B cell (primary cell): Measurements from ENCODE around the gene SPECC1L. TPM values are rescaled to one million over a fixed set of nuclear protein-coding genes. Genes with fewer than 3 reads are reported as not detected.

Experiments used
- ATAC-seq: fragments of 200-7000 bp; cut with Tn5 transposase; one replicate; pipeline ENCODE4 v1.10.0; 2021; ENCODE audit warnings: low read depth, mild to moderate bottlenecking, moderate number of reproducible peaks, moderate library complexity
- CTCF ChIA-PET: fragments of 350-600 bp; sonication (Branson Sonifier 250); formaldehyde crosslinking; loops from one replicate; lab custom pipeline; 2021; ENCODE audit warnings: antibody characterized with exemption, inconsistent platforms; lab: Charles Lee
- POLR2A ChIA-PET: fragments of 350-600 bp; sonication (Branson Sonifier 250); formaldehyde crosslinking; loops from one replicate; lab custom pipeline; 2021; ENCODE audit warnings: antibody characterized with exemption; lab: Charles Lee
- DNase-seq: peaks from one replicate; pipeline ENCODE4 v3.0.0; 2013
- H2AFZ ChIP-seq: 2 replicates; pipeline ENCODE4 v1.6.1; 2012; ENCODE audit warnings: mild to moderate bottlenecking, low read depth, low read length; ENCODE audit not compliant: insufficient read depth, poor library complexity, severe bottlenecking
- H3K27ac ChIP-seq, 2 donors: 1 replicate in 1 of 2; 2 replicates in 1 of 2; pipeline ENCODE4 v1.5.1; 2012 to 2013; ENCODE audit warnings: low read length in 2 of 2, mild to moderate bottlenecking in 2 of 2, moderate library complexity in 1 of 2
- H3K27me3 ChIP-seq, 4 experiments: fragments of 200-600 bp in 1 of 4; sonication (generic) in 1 of 4; replicated peaks in 1 of 4; 1 replicate in 2 of 4; 2 replicates in 2 of 4; pipeline versions ENCODE4 v1.6.1 to v1.7.0; 2013 to 2016; ENCODE audit warnings: low read length in 3 of 4, mild to moderate bottlenecking in 2 of 4, mixed read lengths in 1 of 4, moderate library complexity in 1 of 4; ENCODE audit not compliant: insufficient read depth in 4 of 4, control insufficient read depth in 3 of 4; ENCODE audit errors: control extremely low read depth in 1 of 4
- H3K36me3 ChIP-seq, 2 experiments: replicated peaks in 1 of 2; 1 replicate in 1 of 2; 2 replicates in 1 of 2; pipeline versions ENCODE4 v1.6.1 to v1.7.1; 2013; ENCODE audit warnings: low read length in 1 of 2; ENCODE audit not compliant: insufficient read depth in 2 of 2, control insufficient read depth in 1 of 2; ENCODE audit errors: control extremely low read depth in 1 of 2, extremely low read depth in 1 of 2
- H3K4me1 ChIP-seq, 2 donors: fragments of 200-600 bp in 1 of 2; sonication (generic) in 1 of 2; 1 replicate in 1 of 2; 2 replicates in 1 of 2; pipeline versions ENCODE4 v1.5.1 to v1.6.1; 2013 to 2017; ENCODE audit warnings: low read length in 2 of 2; ENCODE audit not compliant: control insufficient read depth in 2 of 2, insufficient read depth in 2 of 2
- H3K4me2 ChIP-seq: replicated peaks from 2 replicates; pipeline ENCODE3; 2012; ENCODE audit warnings: mild to moderate bottlenecking, low read depth, low read length; ENCODE audit not compliant: poor library complexity, severe bottlenecking
- H3K4me3 ChIP-seq, 5 experiments: fragments of 200-600 bp in 1 of 5; sonication (generic) in 1 of 5; 1 replicate in 3 of 5; 2 replicates in 2 of 5; pipeline versions ENCODE4 v1.5.1 to v1.7.0; 2011 to 2016; ENCODE audit warnings: low read length in 4 of 5, mild to moderate bottlenecking in 4 of 5, low read depth in 2 of 5, control low read depth in 1 of 5, moderate library complexity in 1 of 5; ENCODE audit not compliant: insufficient read depth in 1 of 5; ENCODE audit errors: control extremely low read depth in 1 of 5, extremely low read depth in 1 of 5
- H3K79me2 ChIP-seq: fragments of 200-600 bp; sonication (generic); one replicate; pipeline ENCODE4 v1.6.0; 2016; ENCODE audit warnings: low read length; ENCODE audit not compliant: control insufficient read depth, insufficient read depth
- H3K9ac ChIP-seq: fragments of 200-600 bp; sonication (generic); 2 replicates; pipeline ENCODE4 v1.6.1; 2017; ENCODE audit warnings: mild to moderate bottlenecking, low read length, moderate library complexity
- H3K9me3 ChIP-seq, 3 donors: one replicate each; pipeline versions ENCODE4 v1.6.1 to v1.7.1; 2013; ENCODE audit warnings: low read length in 2 of 3; ENCODE audit not compliant: control insufficient read depth in 2 of 3, insufficient read depth in 1 of 3; ENCODE audit errors: control extremely low read depth in 1 of 3
- H4K20me1 ChIP-seq: 2 replicates; pipeline ENCODE4 v1.6.0; 2012; ENCODE audit warnings: mild to moderate bottlenecking, low read length; ENCODE audit not compliant: insufficient read depth, control insufficient read depth, poor library complexity, severe bottlenecking
- H3K27ac Mint-ChIP-seq: one replicate; pipeline ENCODE4 v1.8.0; 2021; ENCODE audit warnings: mixed read lengths
- H3K27me3 Mint-ChIP-seq: one replicate; pipeline ENCODE4 v1.8.0; 2021; ENCODE audit warnings: mixed read lengths
- H3K4me1 Mint-ChIP-seq: one replicate; pipeline ENCODE4 v1.8.0; 2021; ENCODE audit warnings: mixed read lengths
- H3K4me3 Mint-ChIP-seq: one replicate; pipeline ENCODE4 v1.8.0; 2021; ENCODE audit warnings: mixed read lengths
- H3K9me3 Mint-ChIP-seq: one replicate; pipeline ENCODE4 v1.8.0; 2022; ENCODE audit warnings: mixed read lengths; ENCODE audit not compliant: insufficient read depth
- EZH2 ChIP-seq: IDR thresholded peaks from 2 replicates; pipeline ENCODE4 v1.6.1; 2012; ENCODE audit warnings: borderline replicate concordance, low read depth, mild to moderate bottlenecking, moderate library complexity, low read length; ENCODE audit not compliant: insufficient read depth, poor library complexity, severe bottlenecking
- WGBS: methylation state at CpG from one replicate; pipeline ENCODE4 v1.1.5; 2013; ENCODE audit warnings: missing lambda C conversion rate; ENCODE audit not compliant: insufficient coverage; 5-methylcytosine and 5-hydroxymethylcytosine counted together
- intact Hi-C: fragments of 100-400 bp; cut with micrococcal nuclease; formaldehyde crosslinking; loops from one replicate; pipeline ENCODE4 v1.10.0; 2022
- polyA plus RNA-seq: library from polyadenylated mRNA; depleted of rRNA; stranded (reverse); fragments of >200 nt; gene quantifications from 2 replicates; pipeline ENCODE4 v1.2.3, GENCODE V29; 2012
- total RNA-seq, 2 donors: library from RNA; stranded (reverse); fragments of 120-200 nt in 1 of 2; gene quantifications; 1 replicate in 1 of 2; 2 replicates in 1 of 2; pipeline versions ENCODE4 v1.2.3 to v1.2.4, GENCODE V29; 2013 to 2022
- TF ChIP-seq, protein P1 (sequence below): fragments of 200-600 bp; IDR thresholded peaks from one replicate; pipeline ENCODE4 v1.8.0; 2022; ENCODE audit warnings: antibody characterized with exemption, mild to moderate bottlenecking

The SPECC1L gene
- total and polyA plus RNA-seq, 2 donors (not counting 1 experiment from before 2014, with no cell fraction given): 14.4 to 85.3 TPM

DNA sequence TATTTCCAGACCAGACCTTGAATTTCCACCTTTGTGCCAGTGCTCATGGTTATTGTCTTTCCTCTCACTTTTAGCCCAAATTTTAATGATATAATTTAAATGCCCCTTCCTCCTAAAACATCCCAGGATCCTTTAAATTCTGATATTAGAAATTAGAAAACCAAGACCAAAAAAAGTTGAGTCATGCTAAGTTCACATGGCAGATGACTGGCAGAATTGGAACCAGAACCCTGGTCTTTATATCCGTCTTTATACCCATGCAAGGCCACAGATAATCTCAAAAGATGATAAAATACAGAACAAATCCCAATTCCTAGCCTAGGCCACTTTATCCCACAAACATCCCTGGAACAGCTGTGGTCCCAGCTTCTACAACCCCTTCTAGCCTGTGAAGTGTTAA, 183.2 kb downstream of the SPECC1L start:
- POLR2A ChIA-PET: no interaction called here
- no peaks in the 10 kb centered on the region for H3K36me3 ChIP-seq
- Mint-ChIP-seq H3K4me3 (no peak overlapping the region), H3K9me3 (no peaks in the 10 kb centered on the region), H3K4me1 (peaks cover 23% of the 10 kb centered on the region), H3K27me3 (no peaks in the 10 kb centered on the region), H3K27ac (no peak overlapping the region)
- H3K9ac ChIP-seq: no peak overlapping the region
- no peak for TF ChIP-seq EZH2
- TF ChIP-seq, protein P1, sequence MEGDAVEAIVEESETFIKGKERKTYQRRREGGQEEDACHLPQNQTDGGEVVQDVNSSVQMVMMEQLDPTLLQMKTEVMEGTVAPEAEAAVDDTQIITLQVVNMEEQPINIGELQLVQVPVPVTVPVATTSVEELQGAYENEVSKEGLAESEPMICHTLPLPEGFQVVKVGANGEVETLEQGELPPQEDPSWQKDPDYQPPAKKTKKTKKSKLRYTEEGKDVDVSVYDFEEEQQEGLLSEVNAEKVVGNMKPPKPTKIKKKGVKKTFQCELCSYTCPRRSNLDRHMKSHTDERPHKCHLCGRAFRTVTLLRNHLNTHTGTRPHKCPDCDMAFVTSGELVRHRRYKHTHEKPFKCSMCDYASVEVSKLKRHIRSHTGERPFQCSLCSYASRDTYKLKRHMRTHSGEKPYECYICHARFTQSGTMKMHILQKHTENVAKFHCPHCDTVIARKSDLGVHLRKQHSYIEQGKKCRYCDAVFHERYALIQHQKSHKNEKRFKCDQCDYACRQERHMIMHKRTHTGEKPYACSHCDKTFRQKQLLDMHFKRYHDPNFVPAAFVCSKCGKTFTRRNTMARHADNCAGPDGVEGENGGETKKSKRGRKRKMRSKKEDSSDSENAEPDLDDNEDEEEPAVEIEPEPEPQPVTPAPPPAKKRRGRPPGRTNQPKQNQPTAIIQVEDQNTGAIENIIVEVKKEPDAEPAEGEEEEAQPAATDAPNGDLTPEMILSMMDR: no peak
- ATAC-seq: no peak
- H4K20me1 ChIP-seq: no peaks in the 10 kb centered on the region
- H3K4me2 ChIP-seq: no peak overlapping the region
- WGBS: 100% methylated on average over 1 of the region's 1 CpG
- no peak for DNase-seq
- CTCF ChIA-PET: no interaction called here
- H3K4me1 ChIP-seq: peaks cover 8 to 16% of the 10 kb centered on the region in 2 donors
- peaks cover 0 to 7% (median 1%) of the 10 kb centered on the region in 3 donors for H3K9me3 ChIP-seq
- no peaks in the 10 kb centered on the region for H3K79me2 ChIP-seq
- H2AFZ ChIP-seq: no peak overlapping the region
- intact Hi-C loops: no loop called here
- H3K4me3 ChIP-seq: no peak overlapping the region
- H3K27ac ChIP-seq: no peak overlapping the region
- H3K27me3 ChIP-seq: no peaks in the 10 kb centered on the region

DNA sequence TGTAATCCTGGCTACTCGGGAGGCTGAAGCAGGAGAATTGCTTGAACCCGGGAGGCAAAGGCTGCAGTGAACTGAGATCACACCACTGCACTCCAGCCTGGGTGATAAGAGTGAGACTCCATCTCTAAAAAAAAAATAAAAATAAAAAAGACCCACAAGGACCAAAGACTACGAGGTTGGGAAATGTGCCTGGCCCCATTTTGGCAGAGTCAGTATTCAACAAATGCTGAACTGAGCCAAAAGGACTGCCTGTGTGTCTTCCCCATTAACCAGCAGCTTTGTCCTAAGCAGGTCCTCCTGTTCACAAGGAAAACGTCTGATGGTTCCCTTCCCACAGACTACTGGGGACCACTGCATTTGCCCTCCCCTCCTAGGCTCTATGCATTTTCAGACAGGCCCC, 184.4 kb downstream of the SPECC1L start:
- ChIA-PET POLR2A (no interaction called here), CTCF (interaction anchor here (1.2 to 1.7 kb wide), 2 partner anchors 26 to 29 kb away, joined by 3 to 5 read pairs; no protein-coding TSS in a partner anchor)
- no peak overlapping the region for H3K4me3 Mint-ChIP-seq
- no peak overlapping the region for H3K27ac ChIP-seq
- H3K4me1 Mint-ChIP-seq: peaks cover 13% of the 10 kb centered on the region
- H3K4me3 ChIP-seq: no peak overlapping the region
- no peaks in the 10 kb centered on the region for H3K9me3 Mint-ChIP-seq
- DNase-seq: no peak
- intact Hi-C loops: no loop called here
- peaks cover 0 to 7% (median 1%) of the 10 kb centered on the region in 3 donors for H3K9me3 ChIP-seq
- H3K36me3 ChIP-seq: no peaks in the 10 kb centered on the region
- no peak overlapping the region for H2AFZ ChIP-seq
- H3K4me2 ChIP-seq: no peak overlapping the region
- no peaks in the 10 kb centered on the region for H3K27me3 Mint-ChIP-seq
- no peaks in the 10 kb centered on the region for H4K20me1 ChIP-seq
- H3K79me2 ChIP-seq: no peaks in the 10 kb centered on the region
- H3K9ac ChIP-seq: no peak overlapping the region
- H3K4me1 ChIP-seq: peaks cover 8 to 10% of the 10 kb centered on the region in 2 donors
- H3K27me3 ChIP-seq: no peaks in the 10 kb centered on the region
- no peak overlapping the region for H3K27ac Mint-ChIP-seq
- TF ChIP-seq, protein P1: no peak
- TF ChIP-seq EZH2: no peak
- 89% methylated on average over 4 of the region's 4 CpGs for WGBS
- no peak for ATAC-seq
